Epithelial cell of proximal tubule (primary cell): Measurements from ENCODE around the gene PTPRK. TPM values are rescaled to one million over a fixed set of nuclear protein-coding genes. Genes with fewer than 3 reads are reported as not detected.

Source experiments
- DNase-seq: peaks from one replicate; pipeline ENCODE4 v3.0.0-alpha.2; 2011; ENCODE audit warnings: low read depth
- H3K4me3 ChIP-seq: 2 replicates; pipeline ENCODE4 v1.5.1; 2011; ENCODE audit warnings: low read depth, mild to moderate bottlenecking, low read length
- CTCF ChIP-seq: conservative IDR thresholded peaks from 2 replicates; pipeline ENCODE4 v1.5.1; 2012; ENCODE audit warnings: low read depth, mild to moderate bottlenecking, low read length
- total RNA-seq: library from RNA; depleted of rRNA; stranded (reverse); fragments of >200 nt; gene quantifications from 2 replicates; pipeline ENCODE4 v1.2.3, GENCODE V29; 2015

PTPRK gene
- total RNA-seq, 1 donor from 2014 or later, result 42.5 TPM

GRCh38 chr6:127976796-127977195, 543.6 kb downstream of the PTPRK start:
- H3K4me3 ChIP-seq, result no peak overlapping the region
- no peak for TF ChIP-seq CTCF
- no peak for DNase-seq

- no peak for DNase-seq
- no peak for TF ChIP-seq CTCF
- H3K4me3 ChIP-seq, result no peak overlapping the region
Measured at GRCh38 chr6:127976111-127976510, 544.3 kb downstream of the PTPRK start.

- no peak overlapping the region for H3K4me3 ChIP-seq
- DNase-seq, result no peak
- no peak for TF ChIP-seq CTCF
Measured at GRCh38 chr6:127972815-127973214, 547.6 kb downstream of the PTPRK start.

- no peak for TF ChIP-seq CTCF
- no peak overlapping the region for H3K4me3 ChIP-seq
Measured at GRCh38 chr6:127971945-127972391, 548.4 kb downstream of the PTPRK start.

GRCh38 chr6:127971386-127971785, 549.0 kb downstream of the PTPRK start:
- no peak for DNase-seq
- H3K4me3 ChIP-seq, result no peak overlapping the region
- no peak for TF ChIP-seq CTCF

More at GRCh38 chr6:127971945-127972391, 548.4 kb downstream of the PTPRK start:
- DNase-seq, result no peak

- no peak for DNase-seq
- TF ChIP-seq CTCF, result no peak
- no peak overlapping the region for H3K4me3 ChIP-seq
Measured at GRCh38 chr6:127969701-127970100, 550.7 kb downstream of the PTPRK start.

GRCh38 chr6:127968394-127968793, 552.0 kb downstream of the PTPRK start:
- H3K4me3 ChIP-seq, result no peak overlapping the region
- TF ChIP-seq CTCF, result peak; percentile 16
- no peak for DNase-seq
